HG03135 (cell line): ENCODE measurements around the gene TUBD1.
A peak's percentile ranks its signal among the peaks of the same experiment; 100 is the strongest.
"Not testable (repeated sequence)": the region's sequence is repeated elsewhere in the genome, so short reads cannot be mapped to it uniquely, and the experiment has no call there.

ENCODE experiments used
- ATAC-seq: cut with Tn5 transposase; IDR thresholded peaks from one replicate; pipeline ENCODE4 v1.9.1; 2021; ENCODE audit warnings: mild to moderate bottlenecking, moderate library complexity; ENCODE audit not compliant: unreplicated experiment

The TUBD1 gene, protein sequence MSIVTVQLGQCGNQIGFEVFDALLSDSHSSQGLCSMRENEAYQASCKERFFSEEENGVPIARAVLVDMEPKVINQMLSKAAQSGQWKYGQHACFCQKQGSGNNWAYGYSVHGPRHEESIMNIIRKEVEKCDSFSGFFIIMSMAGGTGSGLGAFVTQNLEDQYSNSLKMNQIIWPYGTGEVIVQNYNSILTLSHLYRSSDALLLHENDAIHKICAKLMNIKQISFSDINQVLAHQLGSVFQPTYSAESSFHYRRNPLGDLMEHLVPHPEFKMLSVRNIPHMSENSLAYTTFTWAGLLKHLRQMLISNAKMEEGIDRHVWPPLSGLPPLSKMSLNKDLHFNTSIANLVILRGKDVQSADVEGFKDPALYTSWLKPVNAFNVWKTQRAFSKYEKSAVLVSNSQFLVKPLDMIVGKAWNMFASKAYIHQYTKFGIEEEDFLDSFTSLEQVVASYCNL

DNA sequence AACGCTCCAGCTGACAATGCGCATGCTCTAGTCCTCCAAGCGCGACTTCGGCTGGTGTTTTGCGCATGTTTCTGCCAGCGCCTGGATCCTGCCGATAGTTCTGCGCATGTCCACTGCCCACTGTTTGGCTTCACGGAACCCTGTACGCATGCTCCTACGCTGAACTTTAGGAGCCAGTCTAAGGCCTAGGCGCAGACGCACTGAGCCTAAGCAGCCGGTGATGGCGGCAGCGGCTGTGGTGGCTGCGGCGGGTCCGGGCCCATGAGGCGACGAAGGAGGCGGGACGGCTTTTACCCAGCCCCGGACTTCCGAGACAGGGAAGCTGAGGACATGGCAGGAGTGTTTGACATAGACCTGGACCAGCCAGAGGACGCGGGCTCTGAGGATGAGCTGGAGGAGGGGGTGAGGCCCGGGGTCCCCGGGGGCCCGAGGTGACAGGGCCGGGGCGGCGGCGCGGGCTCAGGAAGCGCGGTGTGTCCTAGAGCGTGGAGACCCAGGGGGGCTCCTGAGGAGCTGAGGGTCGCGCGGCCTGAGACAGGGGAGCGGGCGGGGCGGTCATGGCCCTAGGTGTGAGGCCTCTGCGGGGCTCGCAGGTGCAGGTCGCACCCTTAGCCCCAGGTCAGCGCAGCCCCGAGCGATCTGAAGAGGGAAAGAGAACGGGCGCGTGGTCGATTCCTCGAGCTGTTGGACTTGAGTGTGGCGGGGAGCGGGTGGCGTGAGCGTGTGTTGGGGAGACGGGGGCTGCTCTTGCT is at the start of gene TUBD1, which contains the start of gene RPS6KB1:
TSS of gene TUBD1 (minus strand) at position 20 of the 752 bp plus-strand sequence. CDS start 1,941 bp downstream, outside the sequence.
TSS of gene RPS6KB1 (plus strand) at position 198 of the 752 bp plus-strand sequence. CDS start at position 262, 64 bp downstream.
- ATAC-seq: peak; percentile 83

- ATAC-seq: no peak
These were observed 48.4 kb upstream of the TUBD1 start for GRCh38 chr17:59941131-59941530.

DNA sequence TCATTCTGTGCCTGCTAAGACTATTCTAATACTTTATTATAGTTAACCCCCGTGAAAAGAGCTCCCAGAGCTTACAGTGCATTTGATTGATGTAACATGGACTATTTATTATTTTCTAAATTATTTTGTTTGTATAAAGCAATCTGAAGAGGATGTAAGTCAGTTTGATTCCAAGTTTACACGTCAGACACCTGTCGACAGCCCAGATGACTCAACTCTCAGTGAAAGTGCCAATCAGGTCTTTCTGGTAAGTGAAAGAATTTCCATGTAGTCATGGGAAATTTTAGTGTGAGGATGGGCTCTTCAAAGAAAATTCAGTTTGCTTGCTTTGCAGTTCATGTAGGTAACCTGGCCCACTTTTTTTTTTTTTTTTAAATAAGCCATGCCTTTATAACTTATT is 48.0 kb upstream of the TUBD1 start:
- ATAC-seq: not testable (repeated sequence)

GRCh38 chr17:59933317-59933716 is 40.6 kb upstream of the TUBD1 start:
- ATAC-seq: not testable (repeated sequence)

- not testable (repeated sequence) for ATAC-seq
These were observed 38.0 kb upstream of the TUBD1 start for GRCh38 chr17:59930768-59931167.

DNA sequence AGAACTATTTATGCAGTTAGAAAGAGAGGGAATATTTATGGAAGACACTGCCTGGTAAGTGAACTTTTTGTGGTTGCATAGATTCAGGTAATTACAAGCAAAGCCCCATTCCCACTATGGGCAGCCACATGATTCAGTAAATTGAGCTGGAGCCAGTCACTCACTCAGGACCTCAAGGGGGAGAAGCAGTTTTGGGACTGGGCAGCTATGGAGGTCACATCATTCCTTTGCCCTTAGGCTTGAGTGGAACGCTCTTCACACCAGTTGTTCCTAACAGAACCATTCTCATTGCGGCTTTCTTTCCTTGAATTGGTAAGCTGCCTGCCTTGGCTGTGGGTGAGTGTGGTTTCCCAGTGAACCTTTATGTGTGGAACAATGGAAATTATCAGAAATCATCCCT is 37.4 kb upstream of the TUBD1 start:
- ATAC-seq: not testable (repeated sequence)

- not testable (repeated sequence) for ATAC-seq
These were observed 27.9 kb upstream of the TUBD1 start for GRCh38 chr17:59920637-59921036.

DNA sequence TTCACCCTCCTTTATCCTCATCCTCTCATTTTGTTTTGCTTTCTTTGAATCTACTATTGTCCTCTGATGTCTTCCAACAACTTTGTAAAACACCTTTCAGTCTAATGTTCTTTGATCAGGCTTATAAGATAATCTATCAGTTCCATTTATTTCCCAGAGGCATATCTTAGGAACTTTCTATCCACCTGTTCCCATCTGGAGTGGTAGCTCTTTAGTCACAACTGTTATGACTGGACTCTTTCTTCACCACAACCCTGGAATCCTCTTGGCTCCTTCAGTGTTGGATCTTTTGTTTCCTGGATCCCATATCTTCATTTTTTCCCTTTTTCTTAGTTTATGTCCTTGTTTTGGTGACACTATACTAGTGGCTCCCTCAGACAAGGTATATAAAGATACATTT is 23.7 kb upstream of the TUBD1 start:
- ATAC-seq: no peak

DNA sequence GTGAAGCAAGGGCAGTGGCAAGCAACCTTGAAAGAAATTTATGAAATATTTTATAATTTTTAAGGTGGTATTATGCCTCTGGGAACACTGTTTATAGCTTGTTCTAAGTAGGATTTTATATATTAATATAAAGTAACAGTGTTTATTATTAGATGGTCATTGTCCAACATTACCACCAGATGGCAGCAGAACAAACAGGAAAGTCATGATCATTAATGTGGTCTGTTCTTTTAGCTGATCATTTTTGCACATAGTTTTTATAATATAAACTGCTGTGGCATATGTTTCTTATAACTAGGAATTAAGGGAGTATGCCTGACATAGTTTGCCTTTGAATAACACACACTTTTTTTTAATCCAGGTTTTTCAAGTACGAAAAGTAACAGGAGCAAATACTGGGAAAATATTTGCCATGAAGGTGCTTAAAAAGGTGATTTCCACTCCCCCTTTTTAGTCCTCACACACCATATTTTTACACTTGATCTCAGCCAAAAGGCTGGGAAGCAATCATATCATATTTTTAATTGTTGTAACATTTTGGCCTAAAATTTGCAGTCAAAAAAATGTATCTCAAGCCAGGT is 21.6 kb upstream of the TUBD1 start:
- ATAC-seq: no peak

GRCh38 chr17:59907467-59907866 is 14.7 kb upstream of the TUBD1 start:
- ATAC-seq: no peak

DNA sequence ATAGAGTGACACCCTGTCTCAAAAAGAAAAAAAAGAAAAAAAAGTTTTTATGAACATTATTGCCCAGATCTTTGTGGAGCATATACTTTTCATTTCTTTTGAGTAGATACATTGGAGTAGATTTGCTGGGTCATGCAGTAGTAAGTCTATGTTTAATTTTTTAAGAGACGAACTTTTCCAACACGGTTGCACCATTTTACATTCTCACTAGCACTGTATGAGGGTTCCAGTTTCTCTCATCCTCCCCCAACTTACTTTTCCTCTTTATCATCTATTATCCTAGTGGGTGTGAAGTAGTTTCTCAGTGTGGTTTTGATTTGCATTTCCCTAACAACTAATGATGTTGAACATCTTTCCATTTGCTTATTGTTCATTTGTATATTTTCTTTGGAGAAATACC is 10.7 kb upstream of the TUBD1 start:
- ATAC-seq: no peak

GRCh38 chr17:59901604-59902003 is 8.9 kb upstream of the TUBD1 start:
- no peak for ATAC-seq

GRCh38 chr17:59899099-59899498 is 6.4 kb upstream of the TUBD1 start:
- ATAC-seq: no peak

- no peak for ATAC-seq
These were observed 4.3 kb upstream of the TUBD1 start for GRCh38 chr17:59897090-59897489.

- peak; percentile 8 for ATAC-seq
These were observed 945 bp upstream of the TUBD1 start for GRCh38 chr17:59893676-59894100.

DNA sequence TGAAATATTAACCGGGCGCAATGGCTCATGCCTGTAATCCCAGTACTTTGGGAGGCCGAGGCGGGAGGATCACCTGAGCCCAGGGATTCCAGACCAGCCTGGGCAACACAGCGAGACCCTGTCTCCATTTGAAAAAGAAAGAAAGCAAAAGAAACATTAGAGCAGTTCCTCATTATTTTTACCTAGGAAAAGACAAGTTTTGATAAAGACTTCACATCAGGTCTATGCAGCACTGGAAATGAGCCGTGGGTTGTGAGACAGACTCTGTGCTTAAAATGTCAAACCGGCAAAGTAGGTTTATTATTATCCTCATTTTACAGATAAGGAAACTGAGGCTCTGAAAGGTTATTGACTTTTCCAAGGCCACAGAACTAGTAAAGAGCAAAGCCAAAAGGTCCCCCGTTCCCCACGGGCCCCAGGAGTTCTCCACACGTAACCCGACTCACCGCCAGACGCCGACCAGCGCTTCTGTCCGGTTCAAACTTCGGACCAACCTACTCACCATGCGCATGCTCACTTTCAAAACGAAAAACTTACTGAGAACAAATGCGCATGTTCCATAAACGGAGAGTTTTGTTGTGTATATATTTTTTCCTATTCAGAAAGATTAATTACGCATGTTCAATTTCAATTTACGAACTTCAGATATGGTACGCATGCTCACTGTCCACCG is 356 bp downstream of the TUBD1 start:
- peak; percentile 48 for ATAC-seq

- ATAC-seq: no peak
These were observed 2.0 kb downstream of the TUBD1 start for GRCh38 chr17:59890720-59891119.

DNA sequence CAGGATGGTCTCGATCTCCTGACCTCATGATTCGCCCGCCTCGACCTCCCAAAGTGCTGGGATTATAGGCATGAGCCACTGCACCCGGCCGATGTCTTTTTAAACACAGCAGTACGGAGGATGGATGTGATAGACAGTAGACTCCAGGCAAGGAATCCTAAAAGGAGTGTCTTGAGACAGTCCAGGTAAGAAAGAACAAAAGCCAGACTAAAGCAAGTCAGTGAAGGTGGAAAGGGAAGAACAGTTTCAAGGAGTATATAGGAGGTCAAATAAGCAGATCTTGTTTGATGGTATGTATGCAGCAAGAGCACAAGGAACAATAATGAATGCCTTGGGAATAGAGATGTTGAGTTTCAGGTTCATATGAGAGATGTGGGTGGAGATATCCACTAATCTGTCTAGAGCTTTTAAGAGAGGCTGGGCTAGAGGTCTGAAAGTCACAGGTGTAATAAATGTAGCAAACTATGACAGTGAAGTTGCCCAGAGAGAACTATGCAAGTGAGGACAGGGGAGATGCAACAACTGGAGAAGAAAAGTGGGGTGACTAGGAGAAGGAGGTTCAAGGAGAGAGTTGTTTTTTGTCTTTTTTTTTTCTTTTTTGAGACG is 4.5 kb downstream of the TUBD1 start:
- no peak for ATAC-seq

- ATAC-seq: no peak
These were observed 7.9 kb downstream of the TUBD1 start for GRCh38 chr17:59884861-59885260.

GRCh38 chr17:59878624-59879023 is 14.1 kb downstream of the TUBD1 start:
- ATAC-seq: no peak
